Skin of body (tissue), 2 donors: ENCODE measurements around the gene HS3ST4. TPM values are rescaled to one million over a fixed set of nuclear protein-coding genes. Genes with fewer than 3 reads are reported as not detected.
A peak's percentile ranks its signal among the peaks of the same experiment; 100 is the strongest.
"Not testable (repeated sequence)": the region's sequence is repeated elsewhere in the genome, so short reads cannot be mapped to it uniquely, and the experiment has no call there.

Experiments used
- DNase-seq: peaks from one replicate; lab custom pipeline; 2025; lab: John Stamatoyannopoulos, UW
- total RNA-seq: library from RNA; depleted of rRNA; stranded (reverse); fragments of >200 nt; gene quantifications from one replicate; pipeline ENCODE4 v1.2.3, GENCODE V29; 2014

The HS3ST4 gene
- total RNA-seq, 1 donor from 2014 or later = 0.10 TPM

GRCh38 chr16:26091511-26091910 lies 399.8 kb downstream of the HS3ST4 start:
- no peak for DNase-seq

GRCh38 chr16:26098206-26098605 lies 406.4 kb downstream of the HS3ST4 start:
- not testable (repeated sequence) for DNase-seq

- DNase-seq = no peak
Observed at GRCh38 chr16:26102369-26102768, 410.6 kb downstream of the HS3ST4 start.

GRCh38 chr16:26108836-26109505 lies 417.2 kb downstream of the HS3ST4 start:
- no peak for DNase-seq

- DNase-seq = no peak
Observed at GRCh38 chr16:26111900-26112299, 420.1 kb downstream of the HS3ST4 start.

GRCh38 chr16:26118575-26118974 lies 426.8 kb downstream of the HS3ST4 start:
- DNase-seq = no peak

- DNase-seq = peak; percentile 48
Observed at GRCh38 chr16:26120729-26121128, 429.0 kb downstream of the HS3ST4 start.

GRCh38 chr16:26128296-26128695 lies 436.5 kb downstream of the HS3ST4 start:
- DNase-seq = no peak

- DNase-seq = no peak
Observed at GRCh38 chr16:26129997-26130396, 438.2 kb downstream of the HS3ST4 start.

- no peak for DNase-seq
Observed at GRCh38 chr16:26133416-26134093, 441.8 kb downstream of the HS3ST4 start.

- DNase-seq = no peak
Observed at GRCh38 chr16:26134588-26134987, 442.8 kb downstream of the HS3ST4 start.

GRCh38 chr16:26137956-26138355 lies 446.2 kb downstream of the HS3ST4 start:
- DNase-seq = no peak

- DNase-seq = no peak
Observed at GRCh38 chr16:26139091-26139490, 447.3 kb downstream of the HS3ST4 start.

- DNase-seq = no peak
Observed at GRCh38 chr16:26139884-26140283, 448.1 kb downstream of the HS3ST4 start.

GRCh38 chr16:26149364-26150190 lies 457.8 kb downstream of the HS3ST4 start:
- DNase-seq = no peak

- DNase-seq = no peak
Observed at GRCh38 chr16:26155221-26155620, 463.5 kb downstream of the HS3ST4 start.

- DNase-seq = no peak
Observed at GRCh38 chr16:26157319-26157718, 465.6 kb downstream of the HS3ST4 start.

- no peak for DNase-seq
Observed at GRCh38 chr16:26158142-26158759, 466.5 kb downstream of the HS3ST4 start.

GRCh38 chr16:26161461-26162180 lies 469.9 kb downstream of the HS3ST4 start:
- DNase-seq = no peak

- no peak for DNase-seq
Observed at GRCh38 chr16:26169473-26169872, 477.7 kb downstream of the HS3ST4 start.

- no peak for DNase-seq
Observed at GRCh38 chr16:26175944-26176343, 484.2 kb downstream of the HS3ST4 start.
